Transverse colon (tissue), 4 donors: ENCODE results near the gene ADCY10. TPM values are rescaled to one million over a fixed set of nuclear protein-coding genes. Genes with fewer than 3 reads are reported as not detected.
"Not testable (repeated sequence)": the region's sequence is repeated elsewhere in the genome, so short reads cannot be mapped to it uniquely, and the experiment has no call there.

Source experiments
- DNase-seq: peaks from one replicate; pipeline ENCODE4 v3.0.0-alpha.2; 2019
- H3K27ac ChIP-seq, 4 donors: fragments of 200-600 bp; sonication (generic); 2 replicates each; pipeline ENCODE4 v1.5.1; 2016 to 2018; ENCODE audit warnings: inconsistent platforms in 4 of 4
- H3K27me3 ChIP-seq: fragments of 200-600 bp; sonication (generic); 2 replicates; pipeline ENCODE4 v1.5.1; 2017; ENCODE audit warnings: inconsistent platforms
- H3K36me3 ChIP-seq, 4 donors: fragments of 200-600 bp; sonication (generic); 2 replicates each; pipeline ENCODE4 v1.5.1; 2017 to 2019; ENCODE audit warnings: inconsistent platforms in 4 of 4
- H3K4me1 ChIP-seq, 4 donors: fragments of 200-600 bp; sonication (generic); 2 replicates each; pipeline ENCODE4 v1.5.1; 2017 to 2020; ENCODE audit warnings: inconsistent platforms in 4 of 4
- H3K4me3 ChIP-seq, 4 donors: fragments of 200-600 bp; sonication (generic); 1 replicate in 1 of 4; 2 replicates in 3 of 4; pipeline versions ENCODE4 v1.5.1 to v1.6.1; 2017 to 2019; ENCODE audit warnings: inconsistent platforms in 4 of 4
- H3K9me3 ChIP-seq, 2 donors: fragments of 200-600 bp; sonication (generic); 2 replicates each; pipeline ENCODE4 v1.5.1; 2017 to 2019; ENCODE audit warnings: inconsistent platforms in 2 of 2
- EP300 ChIP-seq: sonication (generic); formaldehyde crosslinking; IDR thresholded peaks from one replicate; pipeline ENCODE4 v1.6.1; 2017; ENCODE audit warnings: antibody characterized with exemption, low read depth
- POLR2A ChIP-seq: fragments of 450-650 bp; IDR thresholded peaks from one replicate; pipeline ENCODE4 v1.6.1; 2016; ENCODE audit warnings: antibody characterized with exemption, mild to moderate bottlenecking, moderate library complexity
- POLR2AphosphoS5 ChIP-seq, 3 donors: sonication (generic); formaldehyde crosslinking; IDR thresholded peaks; one replicate each; pipeline ENCODE4 v1.6.1; 2016; ENCODE audit warnings: antibody characterized with exemption in 3 of 3
- WGBS, 2 donors: methylation state at CpG; one replicate each; pipeline ENCODE4 v1.1.5; 2018; ENCODE audit warnings: low coverage in 1 of 2; 5-methylcytosine and 5-hydroxymethylcytosine counted together
- in situ Hi-C, 4 donors: fragments of 200-750 bp; cut with MboI; loops; one replicate each; pipeline versions ENCODE4 v1.15.0 to v1.15.1; 2017; ENCODE audit warnings: low sequenced_read_pairs in 3 of 4, low pct_ligation_motif_present in 1 of 4, low pct_unique_long_range_greater_than_20kb in 1 of 4
- intact Hi-C: fragments of 100-400 bp; cut with DNase I; formaldehyde crosslinking; loops from one replicate; pipeline ENCODE4 v1.15.1; 2023; ENCODE audit warnings: low total_unique reads
- total RNA-seq, 4 donors: library from RNA; depleted of rRNA; stranded (reverse); fragments of >200 nt; gene quantifications; one replicate each; pipeline ENCODE4 v1.1.0, GENCODE V29; 2016
- TF ChIP-seq, protein P1 (sequence below), 5 experiments: fragments of 200-600 bp in 3 of 5; fragments of 450-650 bp in 2 of 5; sonication (generic) in 3 of 5; IDR thresholded peaks; 1 replicate in 2 of 5; 2 replicates in 3 of 5; pipeline ENCODE4 v1.5.1; 2016 to 2017; ENCODE audit warnings: antibody characterized with exemption in 5 of 5, inconsistent platforms in 3 of 5, mild to moderate bottlenecking in 2 of 5, moderate library complexity in 1 of 5

The ADCY10 gene
- total RNA-seq, 4 donors from 2014 or later = 0.27 to 3.7 TPM; not detected in 2

DNA sequence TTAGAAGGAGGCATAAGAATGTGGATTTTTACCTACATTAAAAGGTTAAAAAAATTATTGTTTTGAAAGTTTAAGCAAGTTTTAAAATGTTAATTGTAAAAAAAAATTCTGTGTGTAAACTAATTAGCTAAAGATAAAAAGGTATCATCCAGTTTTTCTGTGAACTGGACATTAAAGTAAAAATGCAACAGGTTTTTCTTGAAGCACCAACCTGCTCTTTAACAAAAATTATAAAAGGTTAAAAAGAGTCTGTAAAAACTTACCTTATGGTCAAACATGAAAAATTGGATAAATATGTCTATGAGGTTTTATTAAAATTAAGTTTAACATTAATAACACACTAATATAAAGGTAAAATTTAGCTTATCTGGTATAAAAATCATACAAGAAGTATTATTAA lies 48.7 kb downstream of the ADCY10 start:
- DNase-seq, H3K36me3 ChIP-seq, H3K9me3 ChIP-seq, in situ Hi-C loops, H3K27ac ChIP-seq, H3K27me3 ChIP-seq, H3K4me1 ChIP-seq, H3K4me3 ChIP-seq: not testable (repeated sequence)
- intact Hi-C loops = loop anchor here (2.0 kb wide), 1 partner anchor 40 kb away; no protein-coding TSS in a partner anchor

DNA sequence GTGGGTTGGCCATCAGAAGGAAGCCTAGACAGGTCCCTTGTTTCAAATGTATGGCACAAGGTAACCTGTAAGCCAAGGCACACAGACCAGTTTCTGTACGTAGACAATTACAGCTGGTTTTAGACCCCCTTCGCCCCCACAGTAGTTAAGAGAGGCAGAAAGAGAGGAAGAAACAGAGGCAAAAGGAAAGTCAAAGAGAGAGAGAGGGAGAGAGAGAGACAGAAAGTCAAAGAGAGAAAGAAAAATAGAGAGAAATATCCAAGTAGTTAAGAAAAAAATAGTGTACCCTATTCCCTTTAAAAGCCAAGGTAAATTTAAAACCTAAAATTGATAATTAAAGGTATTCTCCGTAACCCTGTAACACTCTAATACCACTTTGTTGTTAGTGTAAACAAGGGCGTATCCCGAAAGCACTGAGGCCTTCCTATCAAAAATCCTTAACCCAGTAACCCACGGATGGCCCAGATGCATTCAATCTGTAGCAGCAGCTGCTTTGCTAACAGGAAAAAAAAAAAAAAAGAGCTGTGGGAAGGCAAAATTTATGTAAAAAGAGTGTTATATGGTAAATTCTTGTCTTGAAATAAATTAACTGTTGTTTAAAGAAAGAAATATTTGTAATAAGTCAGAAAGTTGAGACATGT lies 49.4 kb downstream of the ADCY10 start:
- in situ Hi-C loops = no loop called here
- no peak for DNase-seq
- H3K36me3 ChIP-seq = no peaks in the 10 kb centered on the region
- H3K9me3 ChIP-seq = no peaks in the 10 kb centered on the region
- WGBS, 2 donors = 50 to 54% methylated on average over 6 of the region's 6 CpGs
- no peaks in the 10 kb centered on the region for H3K27me3 ChIP-seq
- intact Hi-C loops = loop anchor here (2.0 kb wide), 1 partner anchor 40 kb away; no protein-coding TSS in a partner anchor
- H3K4me3 ChIP-seq = no peak overlapping the region
- H3K4me1 ChIP-seq = no peaks in the 10 kb centered on the region
- TF ChIP-seq, protein P1, sequence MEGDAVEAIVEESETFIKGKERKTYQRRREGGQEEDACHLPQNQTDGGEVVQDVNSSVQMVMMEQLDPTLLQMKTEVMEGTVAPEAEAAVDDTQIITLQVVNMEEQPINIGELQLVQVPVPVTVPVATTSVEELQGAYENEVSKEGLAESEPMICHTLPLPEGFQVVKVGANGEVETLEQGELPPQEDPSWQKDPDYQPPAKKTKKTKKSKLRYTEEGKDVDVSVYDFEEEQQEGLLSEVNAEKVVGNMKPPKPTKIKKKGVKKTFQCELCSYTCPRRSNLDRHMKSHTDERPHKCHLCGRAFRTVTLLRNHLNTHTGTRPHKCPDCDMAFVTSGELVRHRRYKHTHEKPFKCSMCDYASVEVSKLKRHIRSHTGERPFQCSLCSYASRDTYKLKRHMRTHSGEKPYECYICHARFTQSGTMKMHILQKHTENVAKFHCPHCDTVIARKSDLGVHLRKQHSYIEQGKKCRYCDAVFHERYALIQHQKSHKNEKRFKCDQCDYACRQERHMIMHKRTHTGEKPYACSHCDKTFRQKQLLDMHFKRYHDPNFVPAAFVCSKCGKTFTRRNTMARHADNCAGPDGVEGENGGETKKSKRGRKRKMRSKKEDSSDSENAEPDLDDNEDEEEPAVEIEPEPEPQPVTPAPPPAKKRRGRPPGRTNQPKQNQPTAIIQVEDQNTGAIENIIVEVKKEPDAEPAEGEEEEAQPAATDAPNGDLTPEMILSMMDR (IDR thresholded peaks at IDR 0.05) = no peak
- no peak for TF ChIP-seq POLR2A
- TF ChIP-seq EP300 = no peak
- no peak for TF ChIP-seq POLR2AphosphoS5 (IDR thresholded peaks at IDR 0.05)
- no peak overlapping the region for H3K27ac ChIP-seq

DNA sequence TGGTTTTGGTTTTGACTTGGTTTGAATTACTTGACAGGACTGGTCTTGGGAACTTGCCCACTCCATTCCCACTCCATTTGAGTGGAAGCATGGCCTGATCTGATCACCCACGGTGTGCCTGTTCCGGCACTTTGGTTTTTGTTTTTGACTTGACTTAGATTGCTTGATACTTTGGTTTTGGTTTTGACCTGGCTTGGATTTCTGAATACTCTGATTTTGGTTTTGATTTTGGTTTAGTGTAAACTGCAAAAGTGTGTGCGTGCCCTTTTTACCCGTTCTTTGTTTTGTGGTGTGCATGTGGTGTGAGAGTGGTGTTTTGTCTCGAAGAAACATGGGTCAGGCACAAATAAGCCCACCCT lies 50.0 kb downstream of the ADCY10 start:
- in situ Hi-C loops (no loop called here), intact Hi-C loops (loop anchor here (2.0 kb wide), 1 partner anchor 41 kb away; no protein-coding TSS in a partner anchor)
- Histone ChIP-seq H3K27ac (no peak overlapping the region), H3K4me1 (no peaks in the 10 kb centered on the region), H3K4me3 (no peak overlapping the region), H3K36me3 (no peaks in the 10 kb centered on the region), H3K27me3 (no peaks in the 10 kb centered on the region), H3K9me3 (no peaks in the 10 kb centered on the region)
- 89 to 92% methylated on average over 5 of the region's 5 CpGs for WGBS, 2 donors
- DNase-seq = no peak
- TF ChIP-seq POLR2AphosphoS5 (IDR thresholded peaks at IDR 0.05) = no peak
- TF ChIP-seq EP300 = no peak
- no peak for TF ChIP-seq POLR2A
- TF ChIP-seq, protein P1 (IDR thresholded peaks at IDR 0.05) = no peak

DNA sequence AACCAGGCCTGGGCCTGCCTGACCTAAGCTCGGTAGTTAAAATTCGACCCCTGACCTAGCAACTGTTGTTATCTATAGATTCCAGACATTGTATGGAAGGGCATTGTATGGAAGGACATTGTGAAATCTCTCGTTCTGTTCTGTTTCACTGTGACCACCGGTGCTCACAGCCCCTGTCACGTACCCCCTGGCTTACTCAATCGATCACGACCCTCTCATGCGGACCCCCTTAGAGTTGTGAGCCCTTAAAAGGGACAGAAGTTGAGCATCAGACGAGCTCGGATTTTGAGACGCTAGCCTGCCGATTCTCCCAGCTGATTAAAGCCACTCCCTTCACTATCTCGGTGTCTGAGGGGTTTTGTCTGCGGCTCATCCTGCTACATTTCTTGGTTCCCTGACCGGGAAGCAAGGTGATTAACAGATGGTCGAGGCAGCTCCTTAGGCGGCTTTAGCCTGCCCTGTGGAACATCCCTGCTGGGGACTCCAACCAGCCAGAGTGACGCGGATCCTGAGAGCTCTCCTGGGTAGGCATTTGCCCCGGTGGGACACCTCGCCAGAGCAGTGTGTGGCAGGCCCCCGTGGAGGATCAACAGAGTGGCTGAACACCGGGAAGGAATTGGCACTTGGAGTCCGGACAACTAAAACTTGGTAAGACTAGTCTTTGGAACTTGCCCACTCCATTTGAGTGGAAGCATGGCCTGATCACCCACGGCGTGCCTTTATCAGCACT lies 50.6 kb downstream of the ADCY10 start:
- H3K4me3 ChIP-seq, intact Hi-C loops, H3K9me3 ChIP-seq, H3K27me3 ChIP-seq, H3K4me1 ChIP-seq, in situ Hi-C loops, H3K36me3 ChIP-seq, DNase-seq, H3K27ac ChIP-seq: not testable (repeated sequence)
- 83 to 93% methylated on average over 6 to 26 of the region's 26 CpGs for WGBS, 2 donors

DNA sequence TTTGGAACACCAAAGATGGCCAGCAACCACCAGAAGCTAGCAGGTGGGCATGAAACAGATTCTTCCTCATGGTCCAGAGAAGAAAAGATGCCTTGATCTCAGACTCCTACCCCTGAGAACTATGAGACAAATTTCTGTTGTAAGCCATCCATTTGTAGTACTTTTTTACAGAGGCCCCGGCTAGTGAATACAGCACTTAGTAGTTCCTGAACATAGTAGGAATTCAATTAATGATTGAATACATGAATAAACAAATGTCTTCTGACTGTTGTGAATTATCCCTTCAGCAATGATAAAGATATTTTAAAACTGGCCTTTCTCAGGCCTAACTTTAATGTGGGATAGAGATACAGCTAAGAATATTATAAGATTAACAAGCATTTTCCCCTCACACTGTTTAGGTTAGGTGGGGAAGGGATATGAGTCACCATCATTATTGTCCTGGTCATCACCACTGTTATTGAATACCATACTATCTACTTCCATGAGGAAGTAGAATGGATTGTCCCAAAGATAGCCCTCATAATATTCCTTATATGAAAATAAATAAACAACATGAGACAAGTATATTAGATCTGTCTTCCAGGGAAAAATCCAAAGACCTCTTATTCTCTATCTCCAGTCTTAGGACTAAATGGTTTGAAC lies 51.4 kb downstream of the ADCY10 start:
- no peak for DNase-seq
- Histone ChIP-seq H3K27me3 (no peaks in the 10 kb centered on the region), H3K4me3 (no peak overlapping the region), H3K27ac (no peak overlapping the region), H3K4me1 (no peaks in the 10 kb centered on the region), H3K36me3 (no peaks in the 10 kb centered on the region), H3K9me3 (no peaks in the 10 kb centered on the region)
- 97% methylated on average over 1 of the region's 1 CpG; no CpG with 5 or more reads in 1 of the 2 donors for WGBS, 2 donors
- intact Hi-C loops (no loop called here), in situ Hi-C loops (no loop called here)
- TF ChIP-seq, protein P1 (IDR thresholded peaks at IDR 0.05) = no peak
- TF ChIP-seq POLR2A (no peak), POLR2AphosphoS5 (IDR thresholded peaks at IDR 0.05) (no peak)
